Mesendoderm (in vitro differentiated cells): ENCODE measurements around the gene NHEJ1.

Experiments
- DNase-seq: peaks from one replicate; pipeline ENCODE4 v3.0.0; 2013
- H2AK5ac ChIP-seq: 2 replicates; pipeline ENCODE4 v1.6.1; 2013; ENCODE audit warnings: low read length, inconsistent platforms
- H2BK120ac ChIP-seq: 2 replicates; pipeline ENCODE4 v1.6.1; 2013; ENCODE audit warnings: low read depth, mild to moderate bottlenecking, low read length, moderate library complexity, mixed read lengths
- H2BK15ac ChIP-seq: replicated peaks from 2 replicates; pipeline ENCODE4 v1.6.1; 2013; ENCODE audit warnings: low read depth, mild to moderate bottlenecking, moderate library complexity
- H2BK5ac ChIP-seq: 2 replicates; pipeline ENCODE4 v1.6.1; 2013; ENCODE audit warnings: low read length, inconsistent platforms
- H3K18ac ChIP-seq: 2 replicates; pipeline ENCODE4 v1.6.1; 2013; ENCODE audit warnings: mild to moderate bottlenecking, low read length, mixed read lengths
- H3K23ac ChIP-seq: one replicate; pipeline ENCODE4 v1.6.1; 2013; ENCODE audit warnings: low read length
- H3K27ac ChIP-seq: 2 replicates; pipeline ENCODE4 v1.5.1; 2013; ENCODE audit warnings: low read depth, mild to moderate bottlenecking, inconsistent platforms, low read length, moderate library complexity
- H3K27me3 ChIP-seq: 2 replicates; pipeline ENCODE4 v1.6.1; 2013; ENCODE audit warnings: low read length, control low read depth, mild to moderate bottlenecking, inconsistent platforms; ENCODE audit not compliant: insufficient read depth, poor library complexity
- H3K36me3 ChIP-seq: 2 replicates; pipeline ENCODE4 v1.6.1; 2013; ENCODE audit warnings: low read length, inconsistent platforms; ENCODE audit not compliant: control insufficient read depth, insufficient read depth
- H3K4ac ChIP-seq: one replicate; pipeline ENCODE4 v1.6.1; 2013; ENCODE audit warnings: low read depth, mild to moderate bottlenecking, low read length, moderate library complexity
- H3K4me1 ChIP-seq: 2 replicates; pipeline ENCODE4 v1.6.1; 2013; ENCODE audit warnings: low read depth, low read length, inconsistent platforms; ENCODE audit not compliant: control insufficient read depth
- H3K4me2 ChIP-seq: 2 replicates; pipeline ENCODE4 v1.6.1; 2013; ENCODE audit warnings: low read length
- H3K4me3 ChIP-seq: 2 replicates; pipeline ENCODE4 v1.5.1; 2013; ENCODE audit warnings: mild to moderate bottlenecking, low read length
- H3K56ac ChIP-seq: one replicate; pipeline ENCODE4 v1.6.1; 2013; ENCODE audit warnings: low read length
- H3K79me1 ChIP-seq: 2 replicates; pipeline ENCODE4 v1.6.1; 2013; ENCODE audit warnings: low read length, inconsistent platforms
- H3K79me2 ChIP-seq: 2 replicates; pipeline ENCODE4 v1.6.1; 2013; ENCODE audit warnings: mild to moderate bottlenecking, low read length; ENCODE audit not compliant: control insufficient read depth, insufficient read depth
- H3K9ac ChIP-seq: 2 replicates; pipeline ENCODE4 v1.6.1; 2013; ENCODE audit warnings: low read length, inconsistent platforms
- H4K5ac ChIP-seq: one replicate; pipeline ENCODE4 v1.6.1; 2013; ENCODE audit warnings: low read length
- H4K8ac ChIP-seq: one replicate; pipeline ENCODE4 v1.6.1; 2013; ENCODE audit warnings: low read depth, mild to moderate bottlenecking, control low read depth, low read length, moderate library complexity
- WGBS: extraction: QIAGEN DNeasy Blood & Tissue Kit; methylation state at CpG from one replicate; pipeline ENCODE4 v1.1.7; 2013; ENCODE audit warnings: low lambda C conversion rate, missing lambda C conversion rate; ENCODE audit not compliant: insufficient coverage; ENCODE audit errors: extremely low coverage; 5-methylcytosine and 5-hydroxymethylcytosine counted together

The NHEJ1 gene

DNA sequence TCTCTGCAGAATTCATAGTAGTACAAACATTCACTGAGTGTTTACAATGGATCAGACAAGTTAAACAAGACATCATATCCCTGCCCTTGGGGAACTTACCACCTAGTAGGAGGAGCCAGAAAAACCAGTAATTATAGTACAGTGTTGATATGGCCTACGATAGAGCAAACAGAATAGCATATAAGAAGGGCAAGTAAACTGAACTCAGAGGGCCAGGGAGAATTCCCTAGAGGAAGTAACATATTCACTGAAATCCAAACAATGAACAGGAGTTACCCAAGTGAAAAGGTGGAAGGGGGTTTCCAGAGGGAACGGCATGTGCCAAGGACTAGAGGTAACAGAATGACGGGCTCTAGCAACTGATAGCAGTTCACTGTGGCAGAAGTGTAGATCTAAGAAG lies 34.1 kb downstream of the NHEJ1 start:
- Histone ChIP-seq H3K27me3 (no peaks in the 10 kb centered on the region), H3K18ac (no peak overlapping the region), H2BK5ac (no peak overlapping the region), H2BK15ac (no peak overlapping the region), H3K23ac (no peak overlapping the region), H3K4me2 (no peak overlapping the region), H3K4me1 (no peaks in the 10 kb centered on the region), H4K8ac (no peak overlapping the region), H3K4me3 (no peak overlapping the region), H3K79me1 (no peaks in the 10 kb centered on the region), H3K4ac (no peak overlapping the region), H3K9ac (no peak overlapping the region), H3K27ac (peak overlapping the region; percentile 23), H3K79me2 (no peaks in the 10 kb centered on the region), H3K36me3 (no peaks in the 10 kb centered on the region), H4K5ac (no peak overlapping the region), H2BK120ac (no peak overlapping the region), H2AK5ac (no peak overlapping the region), H3K56ac (no peak overlapping the region)
- WGBS: no CpG with 5 or more reads among the region's 3 CpGs
- DNase-seq: no peak

DNA sequence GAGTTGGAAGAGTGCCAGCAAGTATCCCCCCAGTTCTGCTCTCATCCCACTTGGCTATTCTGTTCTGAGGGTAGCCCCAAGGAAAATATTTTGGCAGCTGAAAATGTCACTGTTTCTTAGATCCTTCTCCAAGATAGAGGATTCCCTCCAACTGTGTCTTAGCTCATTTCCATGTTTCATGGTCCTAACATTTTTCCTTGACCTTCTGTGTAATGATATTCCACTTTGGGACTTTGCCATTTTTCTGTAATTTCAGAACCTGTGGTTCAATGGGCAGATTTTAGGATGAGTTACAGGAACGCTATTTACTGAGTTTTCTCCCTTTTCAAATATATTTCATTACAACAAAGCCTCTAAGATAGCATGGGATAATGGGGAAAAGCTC lies 34.7 kb downstream of the NHEJ1 start:
- Histone ChIP-seq H3K27me3 (no peaks in the 10 kb centered on the region), H3K4me3 (no peak overlapping the region), H3K23ac (no peak overlapping the region), H3K27ac (no peak overlapping the region), H4K8ac (no peak overlapping the region), H3K36me3 (no peaks in the 10 kb centered on the region), H2BK5ac (no peak overlapping the region), H2BK120ac (no peak overlapping the region), H3K18ac (no peak overlapping the region), H3K4ac (no peak overlapping the region), H3K4me2 (no peak overlapping the region), H4K5ac (no peak overlapping the region), H3K79me1 (no peaks in the 10 kb centered on the region), H2BK15ac (no peak overlapping the region), H3K79me2 (no peaks in the 10 kb centered on the region), H3K9ac (no peak overlapping the region), H3K56ac (no peak overlapping the region), H3K4me1 (no peaks in the 10 kb centered on the region), H2AK5ac (no peak overlapping the region)
- no CpG with 5 or more reads among the region's 1 CpG for WGBS
- no peak for DNase-seq

DNA sequence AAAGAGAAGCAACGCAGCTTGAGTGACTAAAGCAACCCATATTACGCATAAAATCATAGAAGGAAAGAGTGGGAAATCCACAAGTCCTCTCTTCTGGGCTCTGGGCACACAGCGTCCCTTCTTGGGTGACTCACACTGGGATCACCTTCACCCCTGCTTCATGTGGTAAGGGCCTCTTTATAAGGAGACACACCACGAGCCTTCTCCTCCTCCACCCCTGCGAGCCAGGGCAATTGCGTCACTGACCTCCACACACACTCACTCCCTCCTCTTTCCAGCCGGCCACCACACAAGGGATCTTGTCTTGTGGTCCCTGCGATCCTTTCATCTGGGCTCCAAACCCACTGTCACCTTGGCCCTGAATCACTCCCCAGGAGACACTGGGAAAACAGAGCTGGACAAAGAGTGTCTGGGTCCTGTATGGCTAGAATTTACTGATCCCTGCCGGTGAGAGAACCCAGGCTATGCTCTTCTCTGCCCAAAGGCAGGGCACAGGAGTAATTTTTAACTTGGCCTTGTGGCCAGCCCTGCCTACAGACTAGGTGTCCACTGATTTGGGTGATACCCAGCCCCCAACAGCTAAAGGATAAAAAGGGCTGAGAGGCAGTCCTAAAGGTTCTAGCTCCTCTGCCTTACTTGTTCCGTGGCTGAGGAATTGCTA lies 35.3 kb downstream of the NHEJ1 start:
- H3K23ac ChIP-seq: no peak overlapping the region
- no peak overlapping the region for H2BK5ac ChIP-seq
- H4K5ac ChIP-seq: no peak overlapping the region
- no peak overlapping the region for H3K4ac ChIP-seq
- no peak overlapping the region for H3K56ac ChIP-seq
- no peak overlapping the region for H3K4me2 ChIP-seq
- peak; percentile 13 for DNase-seq
- H3K4me1 ChIP-seq: no peaks in the 10 kb centered on the region
- H3K27ac ChIP-seq: no peak overlapping the region
- no peak overlapping the region for H3K4me3 ChIP-seq
- no peak overlapping the region for H2BK120ac ChIP-seq
- H3K79me1 ChIP-seq: no peaks in the 10 kb centered on the region
- H2BK15ac ChIP-seq: no peak overlapping the region
- H3K36me3 ChIP-seq: no peaks in the 10 kb centered on the region
- H4K8ac ChIP-seq: no peak overlapping the region
- no peak overlapping the region for H3K9ac ChIP-seq
- no CpG with 5 or more reads among the region's 10 CpGs for WGBS
- no peak overlapping the region for H3K18ac ChIP-seq
- H3K79me2 ChIP-seq: no peaks in the 10 kb centered on the region
- no peaks in the 10 kb centered on the region for H3K27me3 ChIP-seq
- no peak overlapping the region for H2AK5ac ChIP-seq

DNA sequence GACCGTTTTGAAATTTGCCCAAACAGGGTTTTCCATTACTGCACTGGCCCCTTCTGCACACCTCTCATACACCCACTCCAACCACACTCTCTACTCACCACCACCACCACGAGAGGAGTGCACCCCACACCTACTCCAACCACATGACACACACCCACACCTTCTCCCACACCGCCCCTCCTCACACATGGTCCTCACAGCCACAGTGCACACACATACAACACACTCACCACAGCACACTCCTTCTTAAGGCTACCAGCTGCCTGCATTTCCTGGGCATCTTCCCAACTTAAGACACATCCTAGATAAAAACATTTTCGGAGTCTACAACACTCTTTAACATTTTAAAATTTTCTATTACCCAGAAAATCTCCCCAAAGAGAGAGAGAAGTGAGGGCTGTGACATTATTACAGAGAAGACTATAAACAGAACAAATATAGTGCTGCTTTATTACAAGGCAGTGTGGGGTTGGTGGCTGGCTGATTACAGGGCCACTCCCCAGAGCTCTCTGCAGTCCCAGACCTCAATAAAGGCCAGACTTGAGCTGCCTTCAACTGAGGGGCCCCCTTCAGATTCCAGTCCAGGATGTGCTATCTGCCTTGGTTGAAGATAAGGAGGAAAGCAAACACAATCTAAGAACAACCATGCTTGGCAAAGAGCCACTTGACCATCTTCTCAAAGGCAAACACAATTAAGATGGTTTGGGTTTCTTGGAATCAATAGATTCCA lies 36.1 kb downstream of the NHEJ1 start:
- Histone ChIP-seq H3K4ac (no peak overlapping the region), H2BK5ac (no peak overlapping the region)

DNA sequence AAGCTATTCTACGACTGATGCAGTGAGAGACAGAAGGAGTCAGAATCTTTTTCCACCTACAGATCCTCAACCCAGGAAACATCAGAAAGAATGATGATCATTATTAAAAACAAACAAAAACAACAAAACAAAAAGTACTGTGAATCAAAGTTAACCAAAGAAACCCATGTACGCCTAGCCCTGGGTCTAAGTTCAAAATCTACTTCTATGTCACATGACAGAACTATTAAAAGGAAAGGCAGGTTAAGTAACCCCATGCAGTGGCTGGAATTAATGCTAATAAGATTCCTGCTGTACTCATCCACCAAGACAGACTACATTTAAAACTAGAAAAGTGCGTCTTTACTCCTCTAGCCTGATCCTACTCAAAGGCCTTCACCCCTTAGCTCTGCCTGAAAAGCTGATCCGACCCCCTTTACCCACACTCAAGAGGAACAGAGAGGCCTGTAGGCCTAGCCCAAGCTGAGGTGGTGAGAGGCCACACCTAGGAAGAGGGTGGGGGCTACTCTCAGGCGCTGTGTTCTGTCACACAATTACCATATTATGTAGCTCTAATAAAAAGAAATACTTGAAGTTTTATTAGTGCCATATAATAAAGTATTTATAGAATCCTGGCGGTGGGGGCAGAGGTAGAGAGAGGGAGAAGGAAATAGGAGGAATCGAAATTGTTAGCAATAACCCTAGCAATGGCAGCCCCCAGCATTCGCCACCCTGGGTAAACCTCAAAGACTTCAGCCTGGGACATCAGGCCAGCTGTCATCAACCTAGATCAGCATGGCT lies 37.1 kb downstream of the NHEJ1 start:
- WGBS: no CpG with 5 or more reads among the region's 8 CpGs
- Histone ChIP-seq H3K79me2 (no peaks in the 10 kb centered on the region), H3K4me2 (no peak overlapping the region), H2BK5ac (no peak overlapping the region), H2AK5ac (no peak overlapping the region), H2BK120ac (no peak overlapping the region), H3K18ac (no peak overlapping the region), H4K8ac (no peak overlapping the region), H3K27me3 (no peaks in the 10 kb centered on the region), H4K5ac (no peak overlapping the region), H3K4me3 (no peak overlapping the region), H3K9ac (no peak overlapping the region), H3K36me3 (no peaks in the 10 kb centered on the region), H3K56ac (no peak overlapping the region), H3K4me1 (no peaks in the 10 kb centered on the region), H3K79me1 (no peaks in the 10 kb centered on the region), H3K27ac (no peak overlapping the region), H2BK15ac (no peak overlapping the region), H3K23ac (no peak overlapping the region), H3K4ac (no peak overlapping the region)
- DNase-seq: no peak

More for the DNA sequence above, 36.1 kb downstream of the NHEJ1 start:
- Histone ChIP-seq H4K8ac (no peak overlapping the region), H3K23ac (no peak overlapping the region), H3K36me3 (no peaks in the 10 kb centered on the region), H3K4me1 (no peaks in the 10 kb centered on the region), H3K27me3 (no peaks in the 10 kb centered on the region), H3K9ac (no peak overlapping the region), H3K27ac (no peak overlapping the region), H3K79me1 (no peaks in the 10 kb centered on the region), H3K18ac (no peak overlapping the region), H2BK120ac (no peak overlapping the region), H3K4me2 (no peak overlapping the region), H2BK15ac (no peak overlapping the region), H3K79me2 (no peaks in the 10 kb centered on the region), H3K56ac (no peak overlapping the region), H3K4me3 (no peak overlapping the region), H4K5ac (no peak overlapping the region), H2AK5ac (no peak overlapping the region)
- no CpG with 5 or more reads among the region's 4 CpGs for WGBS
- peak; percentile 9 for DNase-seq
